Medulla oblongata (tissue), 1 donor: ENCODE data around the gene CFAP251.
A peak's percentile ranks its signal among the peaks of the same experiment; 100 is the strongest.
"Not testable (repeated sequence)": the region's sequence is repeated elsewhere in the genome, so short reads cannot be mapped to it uniquely, and the experiment has no call there.

Experiments used
- DNase-seq: peaks from one replicate; pipeline ENCODE4 v3.0.0-alpha.2; 2015; ENCODE audit errors: extremely low spot score

Gene CFAP251

GRCh38 chr12:121976950-121977349 is 58.6 kb downstream of the CFAP251 start:
- DNase-seq: no peak

GRCh38 chr12:121980191-121980891 is 61.9 kb downstream of the CFAP251 start:
- DNase-seq: peak; percentile 33

GRCh38 chr12:121980892-121981272 is 62.5 kb downstream of the CFAP251 start:
- DNase-seq: no peak

GRCh38 chr12:121981456-121981855 is 63.1 kb downstream of the CFAP251 start:
- no peak for DNase-seq

- DNase-seq: no peak
Observed at GRCh38 chr12:121982950-121983349, 64.6 kb downstream of the CFAP251 start.

GRCh38 chr12:121983536-121984210 is 65.3 kb downstream of the CFAP251 start:
- no peak for DNase-seq

GRCh38 chr12:121986489-121987245 is 68.3 kb downstream of the CFAP251 start:
- no peak for DNase-seq

- not testable (repeated sequence) for DNase-seq
Observed at GRCh38 chr12:121988519-121988918, 70.1 kb downstream of the CFAP251 start.

GRCh38 chr12:121989276-121990113 is 71.1 kb downstream of the CFAP251 start:
- no peak for DNase-seq

- no peak for DNase-seq
Observed at GRCh38 chr12:121990114-121990647, 71.8 kb downstream of the CFAP251 start.

GRCh38 chr12:121990692-121991603 is 72.6 kb downstream of the CFAP251 start:
- no peak for DNase-seq

GRCh38 chr12:121992059-121992879 is 73.9 kb downstream of the CFAP251 start:
- peak; percentile 59 for DNase-seq

- DNase-seq: no peak
Observed at GRCh38 chr12:121996050-121996944, 77.9 kb downstream of the CFAP251 start.

GRCh38 chr12:121996945-121997612 is 78.7 kb downstream of the CFAP251 start:
- DNase-seq: no peak

GRCh38 chr12:122001466-122002209 is 83.2 kb downstream of the CFAP251 start:
- DNase-seq: peak; percentile 83

GRCh38 chr12:122003651-122004611 is 85.5 kb downstream of the CFAP251 start:
- no peak for DNase-seq
